ENCODE measurements around the gene CHAD.

Gene CHAD

GRCh38 chr17:50458701-50459676 lies 9.7 kb downstream of the CHAD start:
- no peak for DNase-seq (ENCODE audit: low spot score)

- no peak for DNase-seq (ENCODE audit: low spot score)
Measured at GRCh38 chr17:50458270-50458669, 10.4 kb downstream of the CHAD start.

DNA sequence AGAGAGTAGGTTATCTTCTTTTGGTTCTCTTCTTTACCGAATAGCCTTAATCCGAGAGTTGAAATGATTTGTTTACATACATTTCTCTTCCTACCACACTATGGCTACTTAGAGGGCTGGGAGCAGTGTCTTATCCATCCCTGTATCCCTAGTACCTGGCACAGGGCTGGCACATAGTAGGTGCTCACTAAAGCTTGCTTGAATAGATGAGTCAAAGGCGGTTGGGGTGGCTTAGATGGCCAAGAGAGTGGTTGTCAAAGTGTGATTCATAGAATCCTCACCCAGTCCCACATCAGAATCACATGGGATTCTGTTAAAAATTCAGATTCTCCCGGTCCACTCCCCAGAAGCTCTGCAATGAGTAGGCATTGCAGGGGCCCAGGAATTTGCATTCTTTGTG lies 11.1 kb downstream of the CHAD start:
- DNase-seq (ENCODE audit: low spot score): no peak

GRCh38 chr17:50453901-50454300 lies 14.8 kb downstream of the CHAD start:
- DNase-seq (ENCODE audit: low spot score): no peak

GRCh38 chr17:50452630-50453300 lies 15.9 kb downstream of the CHAD start:
- no peak for DNase-seq (ENCODE audit: low spot score)

DNA sequence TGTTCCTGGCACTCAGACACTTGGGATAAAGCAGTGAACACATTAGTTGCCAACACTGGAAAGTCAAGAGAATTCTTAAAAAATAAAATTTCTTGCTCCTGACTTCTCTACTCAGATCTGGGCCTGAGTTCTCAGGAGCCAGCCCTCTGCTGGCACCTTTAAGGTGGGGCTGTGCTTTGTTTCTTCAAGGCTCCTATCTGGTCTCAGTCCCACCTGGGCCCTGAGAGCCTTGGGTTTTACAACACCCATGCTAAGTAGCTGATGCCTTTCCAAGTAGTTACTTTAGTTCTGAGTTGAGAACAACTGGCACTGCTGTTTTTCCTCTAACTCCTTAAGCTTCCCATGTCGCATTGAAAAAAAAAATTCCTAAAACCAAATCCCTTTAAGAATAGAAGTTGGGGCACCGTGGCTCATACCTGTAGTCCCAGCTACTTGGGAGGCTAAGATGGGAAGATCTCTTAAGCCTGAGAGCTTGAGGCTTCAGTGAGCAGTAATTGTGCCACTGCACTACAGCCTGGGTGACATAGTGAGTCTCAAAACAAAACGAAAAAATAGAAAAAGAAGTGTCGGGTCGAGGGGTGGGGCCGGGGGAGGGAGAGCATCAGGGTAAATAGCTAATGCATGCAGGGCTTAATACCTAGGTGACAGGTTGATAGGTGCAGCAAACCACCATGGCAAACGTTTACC lies 16.6 kb downstream of the CHAD start:
- no peak for DNase-seq (ENCODE audit: low spot score)

GRCh38 chr17:50448643-50449042 lies 20.0 kb downstream of the CHAD start:
- no peak for DNase-seq (ENCODE audit: low spot score)

DNA sequence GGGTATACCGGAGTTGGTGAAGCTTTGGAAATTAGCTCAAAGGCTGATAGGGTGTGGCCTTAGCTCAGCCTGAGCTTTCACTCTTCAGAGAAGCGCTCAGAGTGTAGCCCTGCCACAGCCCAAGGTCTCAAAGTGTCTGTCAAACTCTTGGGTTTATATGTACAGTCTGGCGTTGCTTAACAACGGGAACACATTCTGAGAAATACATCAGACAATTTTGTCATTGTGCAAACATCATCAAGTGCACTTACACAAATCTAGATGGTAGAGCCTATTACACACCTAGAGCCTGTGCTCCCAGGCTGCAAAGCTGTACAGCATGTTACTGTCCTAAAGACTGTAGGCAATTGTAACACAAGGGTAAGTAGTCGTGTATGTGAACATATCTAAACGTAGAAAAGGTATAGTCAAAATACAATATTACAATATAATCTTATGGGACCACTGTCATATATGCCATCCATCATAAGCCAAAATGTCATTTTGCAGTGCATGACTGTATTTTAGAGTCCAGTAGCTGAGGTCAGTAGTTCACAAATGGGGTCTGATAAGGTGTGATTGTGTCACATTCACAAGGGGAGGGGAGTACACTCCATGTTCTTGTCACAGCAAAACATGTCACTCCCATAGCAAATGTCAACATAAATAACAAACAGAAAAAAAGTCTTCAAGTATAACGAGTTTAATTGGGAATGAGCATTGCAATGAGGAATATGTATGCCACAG lies 20.6 kb downstream of the CHAD start:
- DNase-seq (ENCODE audit: low spot score): no peak

DNA sequence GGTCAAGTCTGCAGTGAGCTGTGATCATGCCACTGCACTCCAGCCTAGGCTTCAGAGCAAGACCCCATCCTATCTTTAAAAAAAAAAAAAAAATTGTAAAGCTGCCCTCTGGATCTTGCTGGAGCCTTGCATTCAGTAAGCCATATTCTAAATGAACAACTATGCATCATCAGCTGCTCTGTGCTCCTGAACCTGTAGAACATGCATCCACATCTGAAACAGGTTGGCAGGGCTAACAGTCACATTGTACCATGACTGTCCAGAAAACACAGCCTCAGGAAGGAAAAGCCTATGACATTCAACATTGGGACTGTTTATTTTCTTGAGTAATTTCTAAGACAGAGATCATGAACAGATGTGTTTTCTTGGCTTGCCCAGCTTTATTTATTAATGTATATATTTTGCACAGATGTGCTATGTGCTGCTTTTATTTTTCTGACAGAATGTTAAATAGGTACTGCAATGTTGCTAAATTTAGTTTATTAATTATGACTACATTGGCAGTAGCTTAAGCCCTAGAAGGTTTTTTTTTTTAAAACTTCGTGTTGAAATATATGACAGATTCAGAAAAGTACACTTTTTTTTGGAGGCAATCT lies 22.9 kb downstream of the CHAD start:
- DNase-seq (ENCODE audit: low spot score): no peak

DNA sequence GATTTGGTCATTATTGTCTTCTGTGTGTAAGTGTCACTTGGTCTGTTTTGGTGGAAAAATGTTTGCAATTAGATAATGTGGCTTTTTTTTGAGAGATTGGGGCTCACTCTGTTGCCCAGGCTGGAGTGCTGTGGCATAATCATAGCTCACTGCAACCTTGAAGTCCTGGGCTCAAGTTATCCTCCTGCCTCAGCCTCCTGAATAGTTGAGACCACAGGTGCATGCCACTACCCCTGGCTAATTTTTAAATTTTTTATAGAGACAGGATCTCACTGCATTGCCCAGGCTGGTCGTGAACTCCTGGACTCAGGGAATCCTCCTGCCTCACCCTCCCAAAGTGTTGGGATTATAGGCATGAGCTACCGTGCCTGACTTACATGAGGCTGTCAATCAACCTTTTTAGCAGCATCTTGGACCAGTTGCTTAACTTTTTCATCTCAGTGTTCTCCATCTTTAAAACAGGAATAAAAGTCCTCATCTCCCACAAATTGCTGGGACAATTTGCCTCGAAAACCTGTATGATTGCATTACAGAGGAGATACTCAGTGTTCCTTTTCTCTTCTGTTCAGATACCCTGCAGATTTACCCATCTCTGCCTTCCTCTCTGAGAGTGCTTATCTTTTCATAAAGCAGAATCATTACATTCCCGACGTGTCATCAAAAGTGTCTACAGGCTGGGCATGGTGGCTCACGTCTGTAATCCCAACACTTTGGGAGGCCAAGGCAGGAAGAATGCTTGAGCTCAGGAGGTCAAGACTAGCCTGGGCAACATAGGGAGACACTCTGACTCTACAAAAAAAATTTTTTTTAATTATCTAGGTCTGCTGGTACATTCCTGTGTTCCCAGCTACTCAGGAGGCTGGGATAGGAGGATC lies 23.6 kb downstream of the CHAD start:
- no peak for DNase-seq (ENCODE audit: low spot score)

- no peak for DNase-seq (ENCODE audit: low spot score)
Measured at GRCh38 chr17:50443505-50443974, 25.1 kb downstream of the CHAD start.

DNA sequence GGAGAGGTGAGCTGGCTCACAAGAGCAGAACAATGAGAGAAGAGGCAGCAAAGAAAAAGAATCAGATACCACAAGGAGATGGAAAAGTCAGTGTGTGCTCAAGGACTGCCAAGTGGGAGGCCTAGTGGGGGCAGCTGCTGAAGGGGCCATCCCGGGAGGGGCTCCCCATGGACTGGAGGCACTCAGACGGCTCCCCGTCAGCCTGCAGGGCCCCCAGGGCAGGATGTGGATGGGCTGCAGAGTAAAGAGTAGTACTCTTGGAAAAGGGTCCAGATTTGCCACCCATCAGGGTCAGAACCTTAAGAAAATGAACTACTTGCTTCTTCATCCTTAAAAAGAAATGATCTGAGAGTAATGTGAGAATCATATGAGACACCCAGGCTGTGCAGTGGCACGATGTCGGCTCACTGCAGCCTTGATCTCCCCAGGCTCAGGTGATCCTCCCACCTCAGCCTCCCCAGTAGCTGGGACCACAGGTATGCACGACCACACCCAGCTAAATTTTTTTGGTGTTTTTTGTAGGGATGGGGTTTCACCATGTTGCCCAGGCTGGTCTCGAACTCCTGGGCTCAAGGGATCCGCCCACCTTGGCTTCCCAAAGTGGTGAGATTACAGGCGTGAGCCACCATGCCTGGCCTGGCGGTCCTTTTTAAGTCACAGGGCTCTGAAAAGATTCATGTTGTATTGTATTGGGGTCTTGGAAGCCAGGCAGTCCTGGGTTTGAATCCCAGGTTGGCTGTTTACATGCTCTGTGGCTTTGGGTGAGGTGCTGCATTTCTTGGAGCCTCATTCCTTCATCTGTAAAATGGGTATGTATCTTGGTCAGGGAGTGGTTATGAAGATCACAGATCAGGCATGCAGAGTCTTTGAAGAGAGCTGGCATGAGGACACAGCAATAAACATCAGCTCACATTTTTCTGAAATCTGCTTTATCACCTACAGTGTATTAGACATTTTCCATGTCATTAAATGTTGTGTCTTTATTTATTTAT lies 27.5 kb downstream of the CHAD start:
- DNase-seq (ENCODE audit: low spot score): no peak

- DNase-seq (ENCODE audit: low spot score): no peak
Measured at GRCh38 chr17:50440172-50440837, 28.4 kb downstream of the CHAD start.

DNA sequence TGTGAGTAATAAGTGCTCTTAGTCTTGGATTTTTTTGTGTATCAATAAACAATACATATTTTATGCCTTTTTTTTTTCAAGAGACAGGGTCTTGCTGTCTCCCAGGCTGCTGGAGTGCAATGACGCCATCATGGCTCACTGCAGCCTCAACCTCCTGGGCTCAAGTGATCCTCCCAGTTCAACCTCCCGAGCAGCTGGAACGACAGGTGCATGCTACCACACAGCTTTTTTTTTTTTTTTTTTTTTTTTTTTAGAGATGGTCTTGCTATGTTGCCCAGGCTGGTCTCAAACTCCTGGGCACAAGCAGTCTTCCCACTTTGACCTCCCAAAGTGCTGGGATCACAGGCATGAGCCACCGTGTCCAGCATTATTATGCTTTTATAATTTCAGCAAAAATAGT lies 29.7 kb downstream of the CHAD start:
- DNase-seq (ENCODE audit: low spot score): no peak

GRCh38 chr17:50437409-50437808 lies 31.3 kb downstream of the CHAD start:
- no peak for DNase-seq (ENCODE audit: low spot score)

GRCh38 chr17:50432125-50432762 lies 36.4 kb downstream of the CHAD start:
- no peak for DNase-seq (ENCODE audit: low spot score)

DNA sequence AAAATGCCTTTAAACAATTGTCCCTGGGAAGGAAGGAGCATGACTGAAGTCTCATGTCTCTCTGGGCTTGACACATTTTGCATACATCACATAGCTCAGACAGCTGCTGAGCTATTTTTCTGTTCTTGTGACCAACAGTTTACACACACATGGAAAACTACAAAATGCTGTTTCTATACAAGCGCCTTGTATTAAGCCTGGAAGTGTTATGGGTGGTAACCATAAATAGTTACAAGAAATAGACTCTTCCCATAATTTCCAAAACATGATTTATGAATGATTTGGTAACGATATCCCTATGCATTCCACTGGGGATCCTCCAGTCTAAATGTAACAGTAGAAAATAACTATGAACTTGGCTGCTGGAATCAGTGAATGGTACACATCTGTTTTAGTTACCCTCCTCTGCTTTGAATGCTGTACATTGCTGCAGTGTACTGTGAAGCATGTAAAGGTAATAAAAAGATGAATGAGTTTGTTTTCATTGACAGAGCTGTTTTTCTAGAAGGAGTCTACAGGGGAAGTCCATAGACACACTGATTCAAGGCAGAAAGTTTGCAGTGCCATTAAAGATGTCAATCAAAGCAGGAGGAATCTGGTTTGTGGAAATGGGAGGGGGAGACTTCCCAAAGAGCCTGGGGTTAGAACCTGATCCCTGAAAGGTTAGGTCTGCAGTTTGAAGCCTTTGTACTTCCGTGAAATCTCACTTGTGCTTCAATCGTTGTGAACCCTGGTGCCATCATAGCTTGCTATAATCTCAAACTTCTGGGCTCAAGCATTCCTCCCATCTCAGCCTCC lies 37.7 kb downstream of the CHAD start:
- no peak for DNase-seq (ENCODE audit: low spot score)

Measured in CD4-positive, alpha-beta T cell treated with Interleukin-6 at 100 ng/mL for 8 hours (primary cell).